H1 (cell line): ENCODE measurements around the gene TGM3.

Source experiments
- CEBPB ChIP-seq: IDR thresholded peaks from 2 replicates; pipeline ENCODE4 v1.6.1; 2012; ENCODE audit warnings: low read depth, low read length
- MAX ChIP-seq: IDR thresholded peaks from 2 replicates; pipeline ENCODE4 v1.6.1; 2012; ENCODE audit warnings: inconsistent platforms
- RBBP5 ChIP-seq: IDR thresholded peaks from 2 replicates; pipeline ENCODE4 v1.7.1; 2012; ENCODE audit warnings: low read depth, mild to moderate bottlenecking, inconsistent platforms, low read length, moderate library complexity, borderline replicate concordance
- TAF1 ChIP-seq: IDR thresholded peaks from 2 replicates; pipeline ENCODE4 v1.6.1; 2011; ENCODE audit warnings: mild to moderate bottlenecking, low read depth, low read length
- YY1 ChIP-seq: IDR thresholded peaks from 2 replicates; pipeline ENCODE4 v1.6.1; 2011; ENCODE audit warnings: low read depth, mild to moderate bottlenecking, low read length
- ZNF274 ChIP-seq: IDR thresholded peaks from 2 replicates; pipeline ENCODE4 v1.7.0; 2012; ENCODE audit warnings: low read length, borderline replicate concordance; ENCODE audit errors: extremely low read depth
- TF ChIP-seq, protein P1 (sequence below), 3 experiments: IDR thresholded peaks; 1 replicate in 2 of 3; 2 replicates in 1 of 3; pipeline versions ENCODE4 v1.5.1 to v1.6.1; 2011; ENCODE audit warnings: low read length in 3 of 3, mild to moderate bottlenecking in 3 of 3, inconsistent platforms in 2 of 3, low read depth in 1 of 3, moderate library complexity in 1 of 3; ENCODE audit not compliant: insufficient read depth in 1 of 3; ENCODE audit errors: control extremely low read depth in 1 of 3

DNA sequence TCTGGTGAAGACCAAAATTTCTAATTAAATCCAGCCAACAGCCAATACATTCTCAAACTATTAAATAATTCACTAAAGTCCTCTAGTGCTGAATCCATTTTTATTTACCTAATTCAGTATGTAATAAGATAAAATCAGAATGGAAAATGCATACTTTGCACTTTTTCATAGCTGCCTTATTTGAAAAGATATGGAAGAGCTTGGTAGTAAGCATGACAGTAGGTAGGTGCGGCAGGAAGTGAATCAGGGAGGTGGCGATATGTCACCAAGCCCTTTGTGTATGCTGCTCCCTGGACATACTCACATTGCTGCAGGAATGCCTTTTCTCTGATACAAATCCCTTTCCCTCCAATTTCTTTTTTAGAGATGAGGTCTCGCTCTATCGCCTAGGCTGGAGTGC is 10.2 kb upstream of the TGM3 start:
- TF ChIP-seq ZNF274 = no peak
- TF ChIP-seq, protein P1, sequence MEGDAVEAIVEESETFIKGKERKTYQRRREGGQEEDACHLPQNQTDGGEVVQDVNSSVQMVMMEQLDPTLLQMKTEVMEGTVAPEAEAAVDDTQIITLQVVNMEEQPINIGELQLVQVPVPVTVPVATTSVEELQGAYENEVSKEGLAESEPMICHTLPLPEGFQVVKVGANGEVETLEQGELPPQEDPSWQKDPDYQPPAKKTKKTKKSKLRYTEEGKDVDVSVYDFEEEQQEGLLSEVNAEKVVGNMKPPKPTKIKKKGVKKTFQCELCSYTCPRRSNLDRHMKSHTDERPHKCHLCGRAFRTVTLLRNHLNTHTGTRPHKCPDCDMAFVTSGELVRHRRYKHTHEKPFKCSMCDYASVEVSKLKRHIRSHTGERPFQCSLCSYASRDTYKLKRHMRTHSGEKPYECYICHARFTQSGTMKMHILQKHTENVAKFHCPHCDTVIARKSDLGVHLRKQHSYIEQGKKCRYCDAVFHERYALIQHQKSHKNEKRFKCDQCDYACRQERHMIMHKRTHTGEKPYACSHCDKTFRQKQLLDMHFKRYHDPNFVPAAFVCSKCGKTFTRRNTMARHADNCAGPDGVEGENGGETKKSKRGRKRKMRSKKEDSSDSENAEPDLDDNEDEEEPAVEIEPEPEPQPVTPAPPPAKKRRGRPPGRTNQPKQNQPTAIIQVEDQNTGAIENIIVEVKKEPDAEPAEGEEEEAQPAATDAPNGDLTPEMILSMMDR (IDR thresholded peaks at IDR 0.05; ENCODE audit: control extremely low read depth in 1 of 3, insufficient read depth in 1 of 3, low read depth in 1 of 3, low read length in 3 of 3) = no peak
- TF ChIP-seq YY1 = no peak
- TF ChIP-seq CEBPB = no peak
- no peak for TF ChIP-seq RBBP5
- no peak for TF ChIP-seq MAX
- no peak for TF ChIP-seq TAF1
